Vagina (tissue), 2 donors: Measurements from ENCODE around the gene UBE2Z.

ENCODE experiments used
- POLR2A ChIP-seq, 2 donors: fragments of 450-650 bp; IDR thresholded peaks; one replicate each; pipeline ENCODE4 v1.6.1; 2017; ENCODE audit warnings: antibody characterized with exemption in 2 of 2, mild to moderate bottlenecking in 2 of 2, moderate library complexity in 2 of 2
- POLR2AphosphoS5 ChIP-seq, 2 donors: sonication (generic); formaldehyde crosslinking; IDR thresholded peaks; one replicate each; pipeline ENCODE4 v1.9.0; 2017; ENCODE audit warnings: antibody characterized with exemption in 2 of 2, mild to moderate bottlenecking in 2 of 2, low read depth in 1 of 2; ENCODE audit not compliant: insufficient read depth in 1 of 2
- TF ChIP-seq, protein P1 (sequence below), 3 experiments: fragments of 450-650 bp in 2 of 3; fragments of 200-600 bp in 1 of 3; sonication (generic) in 1 of 3; IDR thresholded peaks; one replicate each; pipeline ENCODE4 v1.5.1; 2017 to 2019; ENCODE audit warnings: antibody characterized with exemption in 3 of 3, mild to moderate bottlenecking in 2 of 3, moderate library complexity in 2 of 3

DNA sequence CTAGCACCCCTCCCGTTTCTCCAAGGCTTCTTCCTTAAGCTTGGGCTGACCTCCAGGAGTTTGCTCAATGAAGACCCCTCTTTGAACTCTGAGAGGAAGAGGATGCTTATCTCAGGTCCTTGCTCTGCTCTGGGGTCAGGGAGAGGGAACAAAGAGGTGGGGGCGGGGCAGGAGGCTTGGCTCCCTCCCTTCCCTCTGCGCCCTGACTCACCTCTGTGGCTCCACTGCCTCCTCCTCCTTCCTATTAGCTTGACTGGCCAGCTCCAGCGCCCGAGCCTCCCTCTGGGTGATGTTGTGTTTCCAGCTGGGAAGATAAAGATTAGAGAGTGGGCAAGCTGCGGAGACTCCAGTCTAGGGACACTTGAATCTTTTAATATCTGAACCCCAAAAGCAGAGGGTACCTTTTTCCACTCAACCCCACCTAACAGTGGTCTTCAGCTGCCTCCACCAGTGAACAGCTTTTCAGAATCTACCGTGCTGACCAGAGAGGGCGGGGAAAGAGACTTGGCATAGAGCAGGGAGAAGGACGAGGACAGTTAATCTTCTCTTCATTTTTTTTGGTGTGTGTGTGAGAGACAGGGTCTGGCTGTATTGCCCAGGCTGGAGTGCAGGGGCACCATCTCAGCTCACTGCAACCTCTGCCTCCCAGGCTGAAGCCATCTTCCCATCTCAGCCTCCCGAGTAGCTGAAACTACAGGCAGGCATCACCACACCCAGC lies 53.5 kb downstream of the UBE2Z start:
- no peak for TF ChIP-seq POLR2AphosphoS5 (IDR thresholded peaks at IDR 0.05; ENCODE audit: insufficient read depth in 1 of 2, low read depth in 1 of 2)
- TF ChIP-seq, protein P1, sequence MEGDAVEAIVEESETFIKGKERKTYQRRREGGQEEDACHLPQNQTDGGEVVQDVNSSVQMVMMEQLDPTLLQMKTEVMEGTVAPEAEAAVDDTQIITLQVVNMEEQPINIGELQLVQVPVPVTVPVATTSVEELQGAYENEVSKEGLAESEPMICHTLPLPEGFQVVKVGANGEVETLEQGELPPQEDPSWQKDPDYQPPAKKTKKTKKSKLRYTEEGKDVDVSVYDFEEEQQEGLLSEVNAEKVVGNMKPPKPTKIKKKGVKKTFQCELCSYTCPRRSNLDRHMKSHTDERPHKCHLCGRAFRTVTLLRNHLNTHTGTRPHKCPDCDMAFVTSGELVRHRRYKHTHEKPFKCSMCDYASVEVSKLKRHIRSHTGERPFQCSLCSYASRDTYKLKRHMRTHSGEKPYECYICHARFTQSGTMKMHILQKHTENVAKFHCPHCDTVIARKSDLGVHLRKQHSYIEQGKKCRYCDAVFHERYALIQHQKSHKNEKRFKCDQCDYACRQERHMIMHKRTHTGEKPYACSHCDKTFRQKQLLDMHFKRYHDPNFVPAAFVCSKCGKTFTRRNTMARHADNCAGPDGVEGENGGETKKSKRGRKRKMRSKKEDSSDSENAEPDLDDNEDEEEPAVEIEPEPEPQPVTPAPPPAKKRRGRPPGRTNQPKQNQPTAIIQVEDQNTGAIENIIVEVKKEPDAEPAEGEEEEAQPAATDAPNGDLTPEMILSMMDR (IDR thresholded peaks at IDR 0.05), result no peak
- no peak for TF ChIP-seq POLR2A (IDR thresholded peaks at IDR 0.05)
